ENCODE data around the gene FAM200C.

GRCh38 chr5:160349935-160350303 is 49.9 kb downstream of the FAM200C start:
- TF ChIP-seq CTCF (IDR thresholded peaks at IDR 0.05 in 2 of 3, conservative IDR thresholded peaks at IDR 0.05 in 1 of 3; ENCODE audit: control insufficient read depth in 2 of 3, extremely low read depth in 1 of 3, insufficient read depth in 1 of 3, low read depth in 3 of 3, low read length in 3 of 3), result no peak
- no peak for TF ChIP-seq SREBF1 (IDR thresholded peaks at IDR 0.05; ENCODE audit: low read length)
- no peak for TF ChIP-seq SIN3A (IDR thresholded peaks at IDR 0.05; ENCODE audit: low read depth, low read length)
- TF ChIP-seq, protein P1, sequence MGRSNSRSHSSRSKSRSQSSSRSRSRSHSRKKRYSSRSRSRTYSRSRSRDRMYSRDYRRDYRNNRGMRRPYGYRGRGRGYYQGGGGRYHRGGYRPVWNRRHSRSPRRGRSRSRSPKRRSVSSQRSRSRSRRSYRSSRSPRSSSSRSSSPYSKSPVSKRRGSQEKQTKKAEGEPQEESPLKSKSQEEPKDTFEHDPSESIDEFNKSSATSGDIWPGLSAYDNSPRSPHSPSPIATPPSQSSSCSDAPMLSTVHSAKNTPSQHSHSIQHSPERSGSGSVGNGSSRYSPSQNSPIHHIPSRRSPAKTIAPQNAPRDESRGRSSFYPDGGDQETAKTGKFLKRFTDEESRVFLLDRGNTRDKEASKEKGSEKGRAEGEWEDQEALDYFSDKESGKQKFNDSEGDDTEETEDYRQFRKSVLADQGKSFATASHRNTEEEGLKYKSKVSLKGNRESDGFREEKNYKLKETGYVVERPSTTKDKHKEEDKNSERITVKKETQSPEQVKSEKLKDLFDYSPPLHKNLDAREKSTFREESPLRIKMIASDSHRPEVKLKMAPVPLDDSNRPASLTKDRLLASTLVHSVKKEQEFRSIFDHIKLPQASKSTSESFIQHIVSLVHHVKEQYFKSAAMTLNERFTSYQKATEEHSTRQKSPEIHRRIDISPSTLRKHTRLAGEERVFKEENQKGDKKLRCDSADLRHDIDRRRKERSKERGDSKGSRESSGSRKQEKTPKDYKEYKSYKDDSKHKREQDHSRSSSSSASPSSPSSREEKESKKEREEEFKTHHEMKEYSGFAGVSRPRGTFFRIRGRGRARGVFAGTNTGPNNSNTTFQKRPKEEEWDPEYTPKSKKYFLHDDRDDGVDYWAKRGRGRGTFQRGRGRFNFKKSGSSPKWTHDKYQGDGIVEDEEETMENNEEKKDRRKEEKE (IDR thresholded peaks at IDR 0.05), result no peak
- TF ChIP-seq, protein P2, sequence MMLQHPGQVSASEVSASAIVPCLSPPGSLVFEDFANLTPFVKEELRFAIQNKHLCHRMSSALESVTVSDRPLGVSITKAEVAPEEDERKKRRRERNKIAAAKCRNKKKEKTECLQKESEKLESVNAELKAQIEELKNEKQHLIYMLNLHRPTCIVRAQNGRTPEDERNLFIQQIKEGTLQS (IDR thresholded peaks at IDR 0.05; ENCODE audit: borderline replicate concordance, extremely low read depth, low read depth, low read length), result no peak
